GM12878 (cell line): ENCODE measurements around the gene CFAP91. TPM values are rescaled to one million over a fixed set of nuclear protein-coding genes. Genes with fewer than 3 reads are reported as not detected.

ENCODE experiments used
- CBFB ChIP-seq: IDR thresholded peaks from 2 replicates; pipeline ENCODE4 v1.6.1; 2016; ENCODE audit warnings: antibody characterized with exemption, low read depth
- CHD1 ChIP-seq: IDR thresholded peaks from 2 replicates; pipeline ENCODE4 v1.6.1; 2012; ENCODE audit warnings: low read depth, low read length, improper control_type of control experiment
- EGR1 ChIP-seq, 2 experiments: IDR thresholded peaks; 1 replicate in 1 of 2; 2 replicates in 1 of 2; pipeline ENCODE4 v1.6.1; 2011 to 2012; ENCODE audit warnings: low read depth in 2 of 2, low read length in 2 of 2, borderline replicate concordance in 1 of 2, mild to moderate bottlenecking in 1 of 2, moderate library complexity in 1 of 2
- ETV6 ChIP-seq, 2 experiments: fragments of 450-650 bp in 1 of 2; IDR thresholded peaks in 1 of 2; conservative IDR thresholded peaks in 1 of 2; 2 replicates each; pipeline ENCODE4 v1.6.1; 2014; ENCODE audit warnings: antibody characterized with exemption in 1 of 2, borderline replicate concordance in 1 of 2, low read depth in 1 of 2, mild to moderate bottlenecking in 1 of 2, moderate library complexity in 1 of 2
- GABPA ChIP-seq: IDR thresholded peaks from 2 replicates; pipeline ENCODE4 v1.6.1; 2014; ENCODE audit warnings: antibody characterized with exemption, low read depth, mild to moderate bottlenecking, inconsistent platforms
- NFYB ChIP-seq: IDR thresholded peaks from 2 replicates; pipeline ENCODE4 v1.6.1; 2011; ENCODE audit warnings: low read depth, mild to moderate bottlenecking, low read length, improper control_type of control experiment, moderate library complexity; ENCODE audit not compliant: insufficient read depth
- NR2C2 ChIP-seq: IDR thresholded peaks from 2 replicates; pipeline ENCODE4 v1.6.1; 2011; ENCODE audit warnings: borderline replicate concordance, low read depth; ENCODE audit not compliant: control insufficient read depth, insufficient read length
- NR2F1 ChIP-seq: fragments of 450-650 bp; conservative IDR thresholded peaks from 2 replicates; pipeline ENCODE4 v1.6.1; 2017; ENCODE audit warnings: mild to moderate bottlenecking
- NRF1 ChIP-seq: conservative IDR thresholded peaks from 2 replicates; pipeline ENCODE4 v1.6.1; 2011; ENCODE audit warnings: mild to moderate bottlenecking, low read depth, low read length, improper control_type of control experiment
- POLR2A ChIP-seq: IDR thresholded peaks from 2 replicates; pipeline ENCODE4 v1.6.1; 2011; ENCODE audit warnings: low read depth, mild to moderate bottlenecking, low read length
- RB1 ChIP-seq: fragments of 450-650 bp; formaldehyde crosslinking; IDR thresholded peaks from 2 replicates; pipeline ENCODE4 v1.6.1; 2017; ENCODE audit warnings: mild to moderate bottlenecking, borderline replicate concordance
- RELA ChIP-seq: fragments of 450-650 bp; IDR thresholded peaks from 2 replicates; pipeline ENCODE4 v1.8.0; 2014; ENCODE audit warnings: borderline replicate concordance; ENCODE audit not compliant: partially characterized antibody
- RFX5 ChIP-seq: IDR thresholded peaks from 2 replicates; pipeline ENCODE4 v1.6.1; 2011; ENCODE audit warnings: low read depth, low read length, improper control_type of control experiment
- SIN3A ChIP-seq: IDR thresholded peaks from 2 replicates; pipeline ENCODE4 v1.6.1; 2012; ENCODE audit warnings: low read depth, low read length, improper control_type of control experiment
- SMARCA5 ChIP-seq: fragments of 450-650 bp; IDR thresholded peaks from 2 replicates; pipeline ENCODE4 v1.6.1; 2017; ENCODE audit warnings: mild to moderate bottlenecking
- SREBF1 ChIP-seq: IDR thresholded peaks from 2 replicates; pipeline ENCODE4 v1.6.1; 2012; ENCODE audit warnings: mild to moderate bottlenecking, low read length
- SUPT20H ChIP-seq: IDR thresholded peaks from 2 replicates; pipeline ENCODE4 v1.6.1; 2011; ENCODE audit warnings: low read depth, mild to moderate bottlenecking, low read length, moderate library complexity, borderline replicate concordance; ENCODE audit not compliant: control insufficient read depth
- TCF12 ChIP-seq: IDR thresholded peaks from 2 replicates; pipeline ENCODE4 v1.6.1; 2011; ENCODE audit warnings: low read depth, mild to moderate bottlenecking, low read length
- ZBED1 ChIP-seq: IDR thresholded peaks from 2 replicates; pipeline ENCODE4 v1.6.1; 2016; ENCODE audit warnings: borderline replicate concordance
- polyA plus RNA-seq, 11 experiments: library from polyadenylated mRNA; depleted of rRNA in 4 of 11; unstranded in 6 of 11; stranded (reverse) in 5 of 11; fragments of >200 nt; fragmentation: Nextera tagmentation in 4 of 11; fragmentation: Illumina TruSeq in 1 of 11; extraction: Ambion mirVana in 4 of 11; extraction: Trizol in 1 of 11; gene quantifications; 1 replicate in 1 of 11; 2 replicates in 10 of 11; pipeline versions ENCODE4 v1.2.1 to v1.2.3, GENCODE V29; 2011 to 2016; ENCODE audit warnings: inconsistent platforms in 2 of 11, missing spikeins in 2 of 11, low read depth in 1 of 11
- total RNA-seq, 4 experiments: library from RNA; depleted of rRNA in 3 of 4; stranded (reverse); fragments of >200 nt in 3 of 4; fragmentation: Illumina TruSeq in 1 of 4; extraction: Trizol in 1 of 4; gene quantifications; 2 replicates each; pipeline versions ENCODE4 v1.2.1 to v1.2.3, GENCODE V29; 2013 to 2021
- TF ChIP-seq, protein P1 (sequence below): IDR thresholded peaks from 2 replicates; pipeline ENCODE4 v1.6.1; 2011; ENCODE audit warnings: mild to moderate bottlenecking, low read depth, low read length, moderate library complexity; ENCODE audit not compliant: insufficient replicate concordance
- TF ChIP-seq, protein P2 (sequence below): fragments of 450-650 bp; IDR thresholded peaks from 2 replicates; pipeline ENCODE4 v1.6.1; 2017; ENCODE audit warnings: mild to moderate bottlenecking, low read depth, inconsistent platforms; ENCODE audit not compliant: poor library complexity, severe bottlenecking
- TF ChIP-seq, protein P3 (sequence below): fragments of 450-650 bp; IDR thresholded peaks from 2 replicates; pipeline ENCODE4 v1.6.1; 2017; ENCODE audit warnings: borderline replicate concordance
- TF ChIP-seq, protein P4 (sequence below): fragments of 450-650 bp; IDR thresholded peaks from 2 replicates; pipeline ENCODE4 v1.6.1; 2017; ENCODE audit warnings: low read depth, mild to moderate bottlenecking, moderate library complexity

The CFAP91 gene
- total and polyA plus RNA-seq, 10 of the 15 experiments (the other 5 are each of a cell fraction or from before 2014, with no cell fraction given): 0.03 to 2.2 (median 0.92) TPM

GRCh38 chr3:119676771-119677640, 25.8 kb upstream of the CFAP91 start, which contains the start of gene COX17 (continued):
- TF ChIP-seq, protein P1, sequence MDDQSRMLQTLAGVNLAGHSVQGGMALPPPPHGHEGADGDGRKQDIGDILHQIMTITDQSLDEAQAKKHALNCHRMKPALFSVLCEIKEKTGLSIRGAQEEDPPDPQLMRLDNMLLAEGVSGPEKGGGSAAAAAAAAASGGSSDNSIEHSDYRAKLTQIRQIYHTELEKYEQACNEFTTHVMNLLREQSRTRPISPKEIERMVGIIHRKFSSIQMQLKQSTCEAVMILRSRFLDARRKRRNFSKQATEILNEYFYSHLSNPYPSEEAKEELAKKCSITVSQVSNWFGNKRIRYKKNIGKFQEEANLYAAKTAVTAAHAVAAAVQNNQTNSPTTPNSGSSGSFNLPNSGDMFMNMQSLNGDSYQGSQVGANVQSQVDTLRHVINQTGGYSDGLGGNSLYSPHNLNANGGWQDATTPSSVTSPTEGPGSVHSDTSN: peak; percentile 35
- TF ChIP-seq SUPT20H (no peak), SREBF1 (peak; percentile 71), CHD1 (0 out of 2 replicates have a peak, but pooled peaks have one; percentile 11), RELA (peak; percentile 37), GABPA (peak; percentile 83), SMARCA5 (no peak), EGR1 (IDR thresholded peaks at IDR 0.05; ENCODE audit: borderline replicate concordance in 1 of 2, low read depth in 2 of 2, low read length in 2 of 2) (no peak), RFX5 (0 out of 2 replicates have a peak, but pooled peaks have one; percentile 22), ETV6 (conservative IDR thresholded peaks at IDR 0.05 in 1 of 2, IDR thresholded peaks at IDR 0.05 in 1 of 2; ENCODE audit: borderline replicate concordance in 1 of 2, low read depth in 1 of 2) (peak in 1 of 2 experiments; percentile 55; a peak in 1 of 4 replicates), TCF12 (0 out of 2 replicates have a peak, but pooled peaks have one; percentile 4), NRF1 (peak; percentile 94), NR2C2 (peak; percentile 88), CBFB (no peak), ZBED1 (no peak; the same call in 1 of the 2 replicates), NFYB (peak; percentile 53; the same call in 1 of the 2 replicates), POLR2A (peak; percentile 87), RB1 (peak; percentile 98), SIN3A (peak; percentile 90), NR2F1 (peak; percentile 98)
- TF ChIP-seq, protein P2, sequence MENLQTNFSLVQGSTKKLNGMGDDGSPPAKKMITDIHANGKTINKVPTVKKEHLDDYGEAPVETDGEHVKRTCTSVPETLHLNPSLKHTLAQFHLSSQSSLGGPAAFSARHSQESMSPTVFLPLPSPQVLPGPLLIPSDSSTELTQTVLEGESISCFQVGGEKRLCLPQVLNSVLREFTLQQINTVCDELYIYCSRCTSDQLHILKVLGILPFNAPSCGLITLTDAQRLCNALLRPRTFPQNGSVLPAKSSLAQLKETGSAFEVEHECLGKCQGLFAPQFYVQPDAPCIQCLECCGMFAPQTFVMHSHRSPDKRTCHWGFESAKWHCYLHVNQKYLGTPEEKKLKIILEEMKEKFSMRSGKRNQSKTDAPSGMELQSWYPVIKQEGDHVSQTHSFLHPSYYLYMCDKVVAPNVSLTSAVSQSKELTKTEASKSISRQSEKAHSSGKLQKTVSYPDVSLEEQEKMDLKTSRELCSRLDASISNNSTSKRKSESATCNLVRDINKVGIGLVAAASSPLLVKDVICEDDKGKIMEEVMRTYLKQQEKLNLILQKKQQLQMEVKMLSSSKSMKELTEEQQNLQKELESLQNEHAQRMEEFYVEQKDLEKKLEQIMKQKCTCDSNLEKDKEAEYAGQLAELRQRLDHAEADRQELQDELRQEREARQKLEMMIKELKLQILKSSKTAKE: no peak
- TF ChIP-seq, protein P3, sequence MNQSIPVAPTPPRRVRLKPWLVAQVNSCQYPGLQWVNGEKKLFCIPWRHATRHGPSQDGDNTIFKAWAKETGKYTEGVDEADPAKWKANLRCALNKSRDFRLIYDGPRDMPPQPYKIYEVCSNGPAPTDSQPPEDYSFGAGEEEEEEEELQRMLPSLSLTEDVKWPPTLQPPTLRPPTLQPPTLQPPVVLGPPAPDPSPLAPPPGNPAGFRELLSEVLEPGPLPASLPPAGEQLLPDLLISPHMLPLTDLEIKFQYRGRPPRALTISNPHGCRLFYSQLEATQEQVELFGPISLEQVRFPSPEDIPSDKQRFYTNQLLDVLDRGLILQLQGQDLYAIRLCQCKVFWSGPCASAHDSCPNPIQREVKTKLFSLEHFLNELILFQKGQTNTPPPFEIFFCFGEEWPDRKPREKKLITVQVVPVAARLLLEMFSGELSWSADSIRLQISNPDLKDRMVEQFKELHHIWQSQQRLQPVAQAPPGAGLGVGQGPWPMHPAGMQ: no peak
- TF ChIP-seq, protein P4, sequence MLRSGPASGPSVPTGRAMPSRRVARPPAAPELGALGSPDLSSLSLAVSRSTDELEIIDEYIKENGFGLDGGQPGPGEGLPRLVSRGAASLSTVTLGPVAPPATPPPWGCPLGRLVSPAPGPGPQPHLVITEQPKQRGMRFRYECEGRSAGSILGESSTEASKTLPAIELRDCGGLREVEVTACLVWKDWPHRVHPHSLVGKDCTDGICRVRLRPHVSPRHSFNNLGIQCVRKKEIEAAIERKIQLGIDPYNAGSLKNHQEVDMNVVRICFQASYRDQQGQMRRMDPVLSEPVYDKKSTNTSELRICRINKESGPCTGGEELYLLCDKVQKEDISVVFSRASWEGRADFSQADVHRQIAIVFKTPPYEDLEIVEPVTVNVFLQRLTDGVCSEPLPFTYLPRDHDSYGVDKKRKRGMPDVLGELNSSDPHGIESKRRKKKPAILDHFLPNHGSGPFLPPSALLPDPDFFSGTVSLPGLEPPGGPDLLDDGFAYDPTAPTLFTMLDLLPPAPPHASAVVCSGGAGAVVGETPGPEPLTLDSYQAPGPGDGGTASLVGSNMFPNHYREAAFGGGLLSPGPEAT: peak; percentile 38; the same call in 1 of the 2 replicates
